ENCODE measurements around the gene ALOX5AP. TPM values are rescaled to one million over a fixed set of nuclear protein-coding genes. Genes with fewer than 3 reads are reported as not detected.
A peak's percentile ranks its signal among the peaks of the same experiment; 100 is the strongest.

ALOX5AP gene
- total RNA-seq, 1 donor from 2014 or later: not detected

- Mint-ChIP-seq H3K4me1 (ENCODE audit: unreplicated experiment) (peaks cover 46% of the 10 kb centered on the region), H3K4me3 (no peak overlapping the region), H3K27ac (no peak overlapping the region), H3K9me3 (no peaks in the 10 kb centered on the region), H3K27me3 (peaks cover 9% of the 10 kb centered on the region), H3K36me3 (no peaks in the 10 kb centered on the region)
- DNase-seq (ENCODE audit: extremely low spot score, unreplicated experiment): no peak
- no peak for TF ChIP-seq CTCF (conservative IDR thresholded peaks at IDR 0.05)
These were observed 35.0 kb upstream of the ALOX5AP start for GRCh38 chr13:30700364-30700763.

- DNase-seq (ENCODE audit: extremely low spot score, unreplicated experiment): no peak
- no peak for TF ChIP-seq CTCF (conservative IDR thresholded peaks at IDR 0.05)
- Mint-ChIP-seq H3K9me3 (no peaks in the 10 kb centered on the region), H3K36me3 (no peaks in the 10 kb centered on the region), H3K4me3 (no peak overlapping the region), H3K27me3 (peaks cover 9% of the 10 kb centered on the region), H3K27ac (no peak overlapping the region), H3K4me1 (ENCODE audit: unreplicated experiment) (peaks cover 30% of the 10 kb centered on the region)
These were observed 33.3 kb upstream of the ALOX5AP start for GRCh38 chr13:30702006-30702405.

- DNase-seq (ENCODE audit: extremely low spot score, unreplicated experiment): peak; percentile 6
- Mint-ChIP-seq H3K27me3 (peaks cover 4% of the 10 kb centered on the region), H3K27ac (no peak overlapping the region), H3K4me1 (ENCODE audit: unreplicated experiment) (peaks cover 16% of the 10 kb centered on the region), H3K9me3 (no peaks in the 10 kb centered on the region), H3K4me3 (no peak overlapping the region), H3K36me3 (no peaks in the 10 kb centered on the region)
- no peak for TF ChIP-seq CTCF (conservative IDR thresholded peaks at IDR 0.05)
These were observed 30.7 kb upstream of the ALOX5AP start for GRCh38 chr13:30704596-30704995.

GRCh38 chr13:30705680-30706079 lies 29.7 kb upstream of the ALOX5AP start:
- Mint-ChIP-seq H3K4me1 (ENCODE audit: unreplicated experiment) (peaks cover 11% of the 10 kb centered on the region), H3K36me3 (no peaks in the 10 kb centered on the region), H3K27ac (no peak overlapping the region), H3K27me3 (peaks cover 4% of the 10 kb centered on the region), H3K4me3 (no peak overlapping the region), H3K9me3 (no peaks in the 10 kb centered on the region)
- DNase-seq (ENCODE audit: extremely low spot score, unreplicated experiment): no peak
- no peak for TF ChIP-seq CTCF (conservative IDR thresholded peaks at IDR 0.05)

GRCh38 chr13:30708541-30708940 lies 26.8 kb upstream of the ALOX5AP start:
- H3K27ac Mint-ChIP-seq: no peak overlapping the region
- H3K27me3 Mint-ChIP-seq: peaks cover 4% of the 10 kb centered on the region
- H3K4me3 Mint-ChIP-seq: no peak overlapping the region

More at GRCh38 chr13:30708541-30708940, 26.8 kb upstream of the ALOX5AP start:
- TF ChIP-seq CTCF (conservative IDR thresholded peaks at IDR 0.05): no peak
- no peaks in the 10 kb centered on the region for H3K9me3 Mint-ChIP-seq
- H3K4me1 Mint-ChIP-seq (ENCODE audit: unreplicated experiment): peaks cover 5% of the 10 kb centered on the region
- no peak for DNase-seq (ENCODE audit: extremely low spot score, unreplicated experiment)
- H3K36me3 Mint-ChIP-seq: no peaks in the 10 kb centered on the region
